ENCODE measurements around the gene SMARCC2.

- TF ChIP-seq CTCF (conservative IDR thresholded peaks at IDR 0.05; ENCODE audit: low read length) (no peak), EZH2phosphoT487 (IDR thresholded peaks at IDR 0.05; ENCODE audit: borderline replicate concordance) (no peak)
These were observed 40.7 kb upstream of the SMARCC2 start, which contains the start of gene SLC39A5 for GRCh38 chr12:56229916-56230431.

All from Loucy (cell line).